ENCODE results near the gene HECA.
"Not testable (repeated sequence)": the region's sequence is repeated elsewhere in the genome, so short reads cannot be mapped to it uniquely, and the experiment has no call there.

HECA gene

GRCh38 chr6:139219746-139220145, 84.9 kb downstream of the HECA start:
- DNase-seq = no peak

- not testable (repeated sequence) for DNase-seq
Measured at GRCh38 chr6:139228387-139228786, 93.5 kb downstream of the HECA start.

All from activated gamma-delta T cell (primary cell).